CD4-positive, alpha-beta T cell (primary cell): Measurements from ENCODE around the gene GABARAPL2. TPM values are rescaled to one million over a fixed set of nuclear protein-coding genes. Genes with fewer than 3 reads are reported as not detected.

Source experiments
- ATAC-seq: fragments of 200-7000 bp; cut with Tn5 transposase; one replicate; pipeline ENCODE4 v1.10.0; 2022; ENCODE audit warnings: mild to moderate bottlenecking; ENCODE audit not compliant: poor library complexity
- CTCF ChIA-PET: fragments of 350-600 bp; sonication (Branson Sonifier 250); formaldehyde crosslinking; loops from one replicate; lab custom pipeline; 2021; ENCODE audit warnings: antibody characterized with exemption, inconsistent platforms; lab: Charles Lee
- POLR2A ChIA-PET: fragments of 350-600 bp; sonication (Branson Sonifier 250); formaldehyde crosslinking; loops from one replicate; lab custom pipeline; 2021; ENCODE audit warnings: antibody characterized with exemption, inconsistent platforms; lab: Charles Lee
- DNase-seq, 14 experiments: peaks; one replicate each; pipeline ENCODE4 v3.0.0-alpha.2; 2013 to 2020; ENCODE audit warnings: mixed read lengths in 2 of 14
- H3K27ac ChIP-seq, 2 donors: one replicate each; pipeline versions ENCODE4 v1.5.1 to v1.7.0; 2013; ENCODE audit warnings: low read length in 2 of 2, low read depth in 1 of 2, mild to moderate bottlenecking in 1 of 2
- H3K27me3 ChIP-seq, 2 experiments: 1 replicate in 1 of 2; 2 replicates in 1 of 2; pipeline versions ENCODE4 v1.6.1 to v1.7.0; 2013; ENCODE audit warnings: low read length in 2 of 2, control low read depth in 1 of 2, mild to moderate bottlenecking in 1 of 2, moderate library complexity in 1 of 2; ENCODE audit not compliant: insufficient read depth in 2 of 2, control insufficient read depth in 1 of 2
- H3K36me3 ChIP-seq: one replicate; pipeline ENCODE4 v1.6.1; 2013; ENCODE audit warnings: low read length, control low read depth; ENCODE audit not compliant: insufficient read depth
- H3K4me1 ChIP-seq: one replicate; pipeline ENCODE4 v1.6.1; 2013; ENCODE audit warnings: low read length, control low read depth; ENCODE audit not compliant: insufficient read depth
- H3K4me3 ChIP-seq: one replicate; pipeline ENCODE4 v1.5.1; 2013; ENCODE audit warnings: mild to moderate bottlenecking, low read length, moderate library complexity
- H3K9me3 ChIP-seq, 2 experiments: 1 replicate in 1 of 2; 2 replicates in 1 of 2; pipeline versions ENCODE4 v1.6.1 to v1.7.0; 2013; ENCODE audit warnings: low read length in 2 of 2, mild to moderate bottlenecking in 2 of 2, control low read depth in 1 of 2, moderate library complexity in 1 of 2; ENCODE audit not compliant: control insufficient read depth in 1 of 2, insufficient read depth in 1 of 2
- H3K27ac Mint-ChIP-seq: one replicate; pipeline ENCODE4 v1.8.0; 2020; ENCODE audit warnings: mixed read lengths
- H3K27me3 Mint-ChIP-seq: one replicate; pipeline ENCODE4 v1.8.0; 2021; ENCODE audit warnings: mixed read lengths
- H3K36me3 Mint-ChIP-seq: one replicate; pipeline ENCODE4 v1.8.0; 2021; ENCODE audit warnings: low read depth, mixed read lengths
- H3K4me1 Mint-ChIP-seq: one replicate; pipeline ENCODE4 v1.8.0; 2021; ENCODE audit warnings: low read depth, mixed read lengths
- H3K4me3 Mint-ChIP-seq: one replicate; pipeline ENCODE4 v1.8.0; 2020; ENCODE audit warnings: mild to moderate bottlenecking, mixed read lengths
- H3K9me3 Mint-ChIP-seq: one replicate; pipeline ENCODE4 v1.8.0; 2020; ENCODE audit warnings: mixed read lengths
- intact Hi-C, 2 experiments: fragments of 100-400 bp; cut with DNase I in 1 of 2; cut with micrococcal nuclease in 1 of 2; formaldehyde crosslinking; loops; one replicate each; pipeline versions ENCODE4 v1.15.1 to v1.9.0; 2023 to 2025; cut with DNase I, micrococcal nuclease
- total RNA-seq, 174 experiments: library from RNA in 2 of 174; stranded (reverse) in 2 of 174; gene quantifications; one replicate each; pipeline ENCODE4 v1.2.3 and lab custom pipeline; 2021 to 2026
- TF ChIP-seq, protein P1 (sequence below): fragments of 200-600 bp; IDR thresholded peaks from one replicate; pipeline ENCODE4 v1.8.0; 2022; ENCODE audit warnings: antibody characterized with exemption, mild to moderate bottlenecking

The GABARAPL2 gene
- total RNA-seq, 2 experiments from 2014 or later, result 44.6 to 48.3 TPM

DNA sequence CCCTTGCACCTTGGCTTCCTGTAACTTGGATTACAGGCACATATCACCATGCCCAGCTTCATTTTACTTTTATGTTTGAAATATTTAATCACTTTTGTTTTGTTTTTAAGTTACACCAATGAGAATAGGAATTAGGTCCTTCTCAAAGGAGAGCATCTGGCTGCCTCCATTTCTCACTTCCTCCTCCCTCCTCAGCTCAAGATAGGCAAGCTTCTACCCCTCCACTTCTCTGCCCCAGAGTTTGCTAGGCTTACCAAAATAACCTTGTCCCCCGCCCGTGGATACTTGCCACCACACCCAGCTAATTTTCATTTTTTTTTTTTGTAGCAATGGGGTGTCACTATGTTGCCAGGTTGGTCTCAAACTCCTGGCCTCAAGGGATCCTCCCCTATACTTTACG is 17.9 kb downstream of the GABARAPL2 start:
- ChIA-PET CTCF (no interaction called here), POLR2A (no interaction called here)
- H3K4me1 ChIP-seq, result no peaks in the 10 kb centered on the region
- no peak overlapping the region for H3K4me3 Mint-ChIP-seq
- intact Hi-C loops, result no loop called here
- H3K27me3 Mint-ChIP-seq, result no peaks in the 10 kb centered on the region
- H3K9me3 Mint-ChIP-seq, result no peaks in the 10 kb centered on the region
- H3K36me3 Mint-ChIP-seq, result peaks cover 28% of the 10 kb centered on the region
- no peak overlapping the region for H3K27ac Mint-ChIP-seq
- H3K36me3 ChIP-seq, result peaks cover 11% of the 10 kb centered on the region
- no peaks in the 10 kb centered on the region for H3K4me1 Mint-ChIP-seq
- TF ChIP-seq, protein P1, sequence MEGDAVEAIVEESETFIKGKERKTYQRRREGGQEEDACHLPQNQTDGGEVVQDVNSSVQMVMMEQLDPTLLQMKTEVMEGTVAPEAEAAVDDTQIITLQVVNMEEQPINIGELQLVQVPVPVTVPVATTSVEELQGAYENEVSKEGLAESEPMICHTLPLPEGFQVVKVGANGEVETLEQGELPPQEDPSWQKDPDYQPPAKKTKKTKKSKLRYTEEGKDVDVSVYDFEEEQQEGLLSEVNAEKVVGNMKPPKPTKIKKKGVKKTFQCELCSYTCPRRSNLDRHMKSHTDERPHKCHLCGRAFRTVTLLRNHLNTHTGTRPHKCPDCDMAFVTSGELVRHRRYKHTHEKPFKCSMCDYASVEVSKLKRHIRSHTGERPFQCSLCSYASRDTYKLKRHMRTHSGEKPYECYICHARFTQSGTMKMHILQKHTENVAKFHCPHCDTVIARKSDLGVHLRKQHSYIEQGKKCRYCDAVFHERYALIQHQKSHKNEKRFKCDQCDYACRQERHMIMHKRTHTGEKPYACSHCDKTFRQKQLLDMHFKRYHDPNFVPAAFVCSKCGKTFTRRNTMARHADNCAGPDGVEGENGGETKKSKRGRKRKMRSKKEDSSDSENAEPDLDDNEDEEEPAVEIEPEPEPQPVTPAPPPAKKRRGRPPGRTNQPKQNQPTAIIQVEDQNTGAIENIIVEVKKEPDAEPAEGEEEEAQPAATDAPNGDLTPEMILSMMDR, result no peak
- H3K27ac ChIP-seq, result no peak overlapping the region
- ATAC-seq, result no peak
- H3K27me3 ChIP-seq, result no peaks in the 10 kb centered on the region
- no peak for DNase-seq
- no peaks in the 10 kb centered on the region for H3K9me3 ChIP-seq
- H3K4me3 ChIP-seq, result no peak overlapping the region

DNA sequence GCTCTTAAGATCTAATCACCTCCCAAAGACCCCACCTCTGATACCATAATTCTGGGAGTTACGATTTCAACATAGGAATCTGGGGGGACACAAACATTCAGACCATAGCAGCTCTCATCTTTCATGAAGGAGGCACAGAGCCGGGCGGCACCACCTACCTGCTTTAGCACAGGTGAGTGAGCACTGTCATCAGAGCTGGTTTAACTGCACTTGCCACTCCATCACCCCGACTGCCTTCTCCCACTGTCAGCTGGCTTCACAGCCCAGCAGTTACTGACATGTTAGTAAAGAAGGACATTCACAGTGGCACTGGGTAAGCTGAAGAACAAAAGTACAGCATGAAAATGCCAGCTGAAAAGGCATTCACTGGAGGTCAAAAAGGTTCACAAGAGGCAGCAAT is 22.5 kb downstream of the GABARAPL2 start:
- ChIA-PET POLR2A (no interaction called here), CTCF (interaction anchor here (0.6 kb wide), 1 partner anchor 71 kb away, joined by 4 read pairs; no protein-coding TSS in a partner anchor)
- intact Hi-C loops, result no loop called here
- no peak overlapping the region for H3K27ac ChIP-seq
- DNase-seq, result no peak
- no peak overlapping the region for H3K4me3 ChIP-seq
- H3K36me3 ChIP-seq, result peaks cover 2% of the 10 kb centered on the region
- no peak for ATAC-seq
- H3K36me3 Mint-ChIP-seq, result peaks cover 25% of the 10 kb centered on the region
- no peak overlapping the region for H3K27ac Mint-ChIP-seq
- no peak overlapping the region for H3K4me3 Mint-ChIP-seq
- H3K4me1 ChIP-seq, result no peaks in the 10 kb centered on the region
- no peaks in the 10 kb centered on the region for H3K27me3 ChIP-seq
- TF ChIP-seq, protein P1, result no peak
- no peaks in the 10 kb centered on the region for H3K4me1 Mint-ChIP-seq
- H3K9me3 ChIP-seq, result no peaks in the 10 kb centered on the region
- H3K9me3 Mint-ChIP-seq, result no peaks in the 10 kb centered on the region
- no peaks in the 10 kb centered on the region for H3K27me3 Mint-ChIP-seq

DNA sequence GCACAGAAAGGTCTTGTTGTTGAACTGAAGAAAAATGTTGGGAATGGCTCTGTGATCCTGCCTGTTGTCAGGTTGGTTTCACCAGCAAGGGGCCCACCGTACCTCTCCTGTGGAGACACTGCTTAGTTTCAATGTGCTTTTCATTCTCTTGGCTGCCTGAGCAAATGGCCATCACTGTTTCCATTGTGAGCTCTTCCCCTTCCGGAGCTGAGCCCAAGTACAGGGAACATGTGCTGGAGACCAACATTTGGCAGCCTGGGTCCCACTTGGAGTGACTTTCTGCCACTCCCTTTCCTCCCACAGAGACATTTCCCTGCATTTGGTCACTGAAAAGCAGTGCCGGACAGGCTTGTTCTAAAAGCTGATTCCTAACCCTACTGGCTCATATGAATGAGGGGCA is 23.1 kb downstream of the GABARAPL2 start:
- ChIA-PET POLR2A (no interaction called here), CTCF (interaction anchor here (0.6 kb wide), 1 partner anchor 72 kb away, joined by 4 read pairs; no protein-coding TSS in a partner anchor)
- DNase-seq, result no peak
- no peaks in the 10 kb centered on the region for H3K9me3 ChIP-seq
- Mint-ChIP-seq H3K4me1 (peaks cover under 1% of the 10 kb centered on the region), H3K4me3 (no peak overlapping the region), H3K9me3 (no peaks in the 10 kb centered on the region), H3K36me3 (peaks cover 30% of the 10 kb centered on the region), H3K27ac (no peak overlapping the region), H3K27me3 (no peaks in the 10 kb centered on the region)
- ATAC-seq, result no peak
- TF ChIP-seq, protein P1, result no peak
- H3K27me3 ChIP-seq, result no peaks in the 10 kb centered on the region
- H3K4me3 ChIP-seq, result no peak overlapping the region
- H3K36me3 ChIP-seq, result peaks cover 7% of the 10 kb centered on the region
- intact Hi-C loops, result no loop called here
- no peaks in the 10 kb centered on the region for H3K4me1 ChIP-seq
- no peak overlapping the region for H3K27ac ChIP-seq
